Activated T-helper 2 cell treated with anti-CD3 and anti-CD28 coated beads, Interferon-gamma antibody, Interleukin-2, Interleukin-4, amounts not matched to agents 10 μg/mL and 5 μg/mL and 100 μg/mL, durations not matched to agents 14 hours and 24 hours and 36 hours (primary cell): ENCODE results near the gene ADRA2C. TPM values are rescaled to one million over a fixed set of nuclear protein-coding genes. Genes with fewer than 3 reads are reported as not detected.

ENCODE experiments used
- DNase-seq: peaks from one replicate; pipeline ENCODE4 v3.0.0; 2021; ENCODE audit warnings: low spot score
- H3K27ac Mint-ChIP-seq: one replicate; pipeline ENCODE4 v1.8.0; 2021; ENCODE audit warnings: mixed read lengths
- H3K27me3 Mint-ChIP-seq: one replicate; pipeline ENCODE4 v1.8.0; 2021; ENCODE audit warnings: low read depth, mixed read lengths
- H3K36me3 Mint-ChIP-seq: one replicate; pipeline ENCODE4 v1.8.0; 2021; ENCODE audit warnings: low read depth, mixed read lengths
- H3K4me1 Mint-ChIP-seq: one replicate; pipeline ENCODE4 v1.8.0; 2021; ENCODE audit warnings: low read depth, mixed read lengths
- H3K4me3 Mint-ChIP-seq: one replicate; pipeline ENCODE4 v1.8.0; 2021; ENCODE audit warnings: low read depth, mild to moderate bottlenecking, moderate library complexity, mixed read lengths
- H3K9me3 Mint-ChIP-seq: one replicate; pipeline ENCODE4 v1.8.0; 2021; ENCODE audit warnings: mixed read lengths
- intact Hi-C: fragments of 100-400 bp; cut with micrococcal nuclease; formaldehyde crosslinking; loops from one replicate; pipeline ENCODE4 v1.15.1; 2023
- total RNA-seq: library from RNA; stranded (reverse); gene quantifications from 2 replicates; pipeline ENCODE4 v1.2.3, GENCODE V29; 2022

ADRA2C gene
- total RNA-seq, 1 donor from 2014 or later, result not detected

DNA sequence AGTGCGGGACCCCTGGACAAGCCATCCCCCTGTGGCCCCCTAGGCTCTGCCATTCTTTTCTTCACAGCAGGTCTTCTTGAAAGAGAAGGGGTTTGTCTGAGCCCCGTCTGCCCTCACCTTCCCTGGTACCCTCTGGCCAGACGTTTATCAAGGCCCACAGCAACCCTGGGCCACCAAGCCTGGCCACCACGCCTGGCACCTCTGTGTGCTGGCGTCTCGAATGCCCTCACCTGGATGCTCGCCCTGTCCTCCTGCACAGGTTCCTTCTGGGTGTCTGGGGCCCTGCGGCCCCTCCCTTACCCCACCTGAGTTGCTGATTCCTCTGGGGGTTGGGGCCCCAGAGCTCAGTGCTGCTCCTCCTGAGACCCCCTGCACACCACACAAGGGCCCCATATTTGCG lies 25.1 kb downstream of the ADRA2C start:
- intact Hi-C loops, result no loop called here
- Mint-ChIP-seq H3K27me3 (no peaks in the 10 kb centered on the region), H3K27ac (no peak overlapping the region), H3K36me3 (no peaks in the 10 kb centered on the region), H3K9me3 (peaks cover 15% of the 10 kb centered on the region), H3K4me1 (no peaks in the 10 kb centered on the region), H3K4me3 (no peak overlapping the region)
- no peak for DNase-seq

DNA sequence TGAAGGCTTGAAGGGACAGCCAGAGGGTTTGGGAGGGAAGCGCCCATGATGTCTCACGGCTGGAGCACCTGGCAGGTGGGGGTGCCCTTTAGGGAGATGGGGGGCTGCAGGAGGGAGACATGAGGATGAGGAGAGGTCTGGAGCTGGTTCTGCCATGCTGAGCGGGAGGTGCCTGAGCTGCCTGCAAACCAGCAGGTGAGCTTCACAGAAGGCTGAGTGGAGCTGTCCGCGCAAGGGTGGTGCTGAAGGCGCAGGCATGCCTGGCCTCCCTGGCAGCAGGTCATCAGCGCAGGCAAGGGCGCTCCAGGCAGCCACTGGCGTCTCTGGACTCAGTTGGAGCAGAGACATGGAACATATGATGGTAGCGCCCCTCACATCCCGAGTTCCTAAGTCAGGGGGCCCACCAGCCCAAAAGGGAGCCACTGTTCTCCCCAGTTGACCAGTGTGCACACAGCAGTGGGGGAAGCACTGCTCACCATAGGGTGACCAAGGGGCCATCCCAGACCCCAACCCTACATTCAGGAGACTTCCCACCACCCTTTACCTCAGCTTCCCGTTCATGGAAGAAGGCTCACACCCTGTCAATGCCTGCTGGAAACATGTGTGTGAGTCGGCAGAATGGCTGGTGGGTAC lies 25.8 kb downstream of the ADRA2C start:
- intact Hi-C loops, result no loop called here
- no peak overlapping the region for H3K4me3 Mint-ChIP-seq
- no peaks in the 10 kb centered on the region for H3K36me3 Mint-ChIP-seq
- H3K9me3 Mint-ChIP-seq, result peaks cover 15% of the 10 kb centered on the region
- H3K27me3 Mint-ChIP-seq, result no peaks in the 10 kb centered on the region
- H3K27ac Mint-ChIP-seq, result no peak overlapping the region
- H3K4me1 Mint-ChIP-seq, result no peaks in the 10 kb centered on the region
- no peak for DNase-seq

DNA sequence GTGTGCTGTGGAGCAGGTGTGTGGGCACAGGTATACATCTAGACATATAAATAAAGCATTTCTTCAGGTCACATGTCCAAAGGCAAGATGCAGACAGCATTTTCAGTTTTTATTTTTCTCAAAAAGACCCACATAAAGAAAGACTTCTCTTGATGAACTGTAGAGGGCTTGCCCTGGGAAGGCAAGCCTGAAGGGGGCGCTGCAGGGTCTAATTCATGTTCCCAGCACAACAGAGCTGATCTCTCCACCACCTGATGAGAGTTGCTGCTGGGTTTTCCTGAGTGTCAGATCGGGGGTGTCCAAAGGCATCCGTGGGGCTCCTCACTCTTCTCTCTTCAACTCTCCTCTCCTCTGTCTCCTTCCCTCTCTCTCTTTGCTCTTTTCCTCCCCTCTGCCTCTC lies 26.6 kb downstream of the ADRA2C start:
- intact Hi-C loops, result no loop called here
- no peak overlapping the region for H3K4me3 Mint-ChIP-seq
- no peak for DNase-seq
- no peaks in the 10 kb centered on the region for H3K36me3 Mint-ChIP-seq
- no peaks in the 10 kb centered on the region for H3K4me1 Mint-ChIP-seq
- no peaks in the 10 kb centered on the region for H3K27me3 Mint-ChIP-seq
- no peak overlapping the region for H3K27ac Mint-ChIP-seq
- peaks cover 15% of the 10 kb centered on the region for H3K9me3 Mint-ChIP-seq

DNA sequence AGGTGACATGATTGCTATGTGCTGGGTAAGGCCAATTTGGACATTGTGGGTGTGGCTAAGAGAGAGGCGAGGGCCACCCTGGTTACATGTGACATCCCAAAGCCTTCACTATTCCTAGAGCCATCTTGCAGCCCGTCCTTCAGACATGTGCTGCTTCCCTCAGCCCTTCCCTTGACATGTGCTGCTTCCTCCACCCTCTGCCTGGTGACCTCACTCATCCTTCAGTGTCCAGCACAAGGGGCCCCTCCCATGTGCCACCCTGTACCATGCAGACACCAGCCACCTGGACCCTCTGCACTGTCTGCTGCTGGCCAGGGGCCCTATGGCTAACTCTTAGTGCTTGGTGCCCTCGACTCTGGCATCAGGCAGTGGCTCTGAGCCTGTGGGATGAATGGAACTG lies 27.4 kb downstream of the ADRA2C start:
- intact Hi-C loops, result no loop called here
- Mint-ChIP-seq H3K27me3 (no peaks in the 10 kb centered on the region), H3K36me3 (no peaks in the 10 kb centered on the region), H3K27ac (no peak overlapping the region), H3K4me3 (no peak overlapping the region), H3K9me3 (peaks cover 15% of the 10 kb centered on the region), H3K4me1 (no peaks in the 10 kb centered on the region)
- no peak for DNase-seq

DNA sequence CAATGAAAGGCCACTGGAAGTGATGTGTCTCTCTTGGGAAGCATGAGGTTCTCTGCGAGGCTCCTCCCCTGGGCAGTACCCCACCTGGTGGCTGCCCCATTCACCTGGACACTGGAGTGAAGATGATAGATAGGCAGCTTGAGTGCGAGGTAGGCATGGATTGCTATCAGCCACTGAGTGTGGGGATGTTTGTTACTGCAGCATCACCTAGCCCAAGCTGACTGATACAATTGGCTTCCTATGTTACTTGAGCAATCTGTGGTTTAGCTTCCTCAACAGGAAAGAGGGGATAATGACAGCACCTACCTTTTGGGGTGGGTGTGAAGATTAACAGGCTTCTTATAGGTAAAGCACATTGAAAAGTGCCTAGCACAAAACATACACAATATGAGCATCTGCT lies 30.8 kb downstream of the ADRA2C start:
- no peak overlapping the region for H3K4me3 Mint-ChIP-seq
- no peaks in the 10 kb centered on the region for H3K4me1 Mint-ChIP-seq
- no peaks in the 10 kb centered on the region for H3K36me3 Mint-ChIP-seq
- H3K27me3 Mint-ChIP-seq, result no peaks in the 10 kb centered on the region
- H3K27ac Mint-ChIP-seq, result no peak overlapping the region
- DNase-seq, result no peak
- peaks cover 15% of the 10 kb centered on the region for H3K9me3 Mint-ChIP-seq
- intact Hi-C loops, result no loop called here

DNA sequence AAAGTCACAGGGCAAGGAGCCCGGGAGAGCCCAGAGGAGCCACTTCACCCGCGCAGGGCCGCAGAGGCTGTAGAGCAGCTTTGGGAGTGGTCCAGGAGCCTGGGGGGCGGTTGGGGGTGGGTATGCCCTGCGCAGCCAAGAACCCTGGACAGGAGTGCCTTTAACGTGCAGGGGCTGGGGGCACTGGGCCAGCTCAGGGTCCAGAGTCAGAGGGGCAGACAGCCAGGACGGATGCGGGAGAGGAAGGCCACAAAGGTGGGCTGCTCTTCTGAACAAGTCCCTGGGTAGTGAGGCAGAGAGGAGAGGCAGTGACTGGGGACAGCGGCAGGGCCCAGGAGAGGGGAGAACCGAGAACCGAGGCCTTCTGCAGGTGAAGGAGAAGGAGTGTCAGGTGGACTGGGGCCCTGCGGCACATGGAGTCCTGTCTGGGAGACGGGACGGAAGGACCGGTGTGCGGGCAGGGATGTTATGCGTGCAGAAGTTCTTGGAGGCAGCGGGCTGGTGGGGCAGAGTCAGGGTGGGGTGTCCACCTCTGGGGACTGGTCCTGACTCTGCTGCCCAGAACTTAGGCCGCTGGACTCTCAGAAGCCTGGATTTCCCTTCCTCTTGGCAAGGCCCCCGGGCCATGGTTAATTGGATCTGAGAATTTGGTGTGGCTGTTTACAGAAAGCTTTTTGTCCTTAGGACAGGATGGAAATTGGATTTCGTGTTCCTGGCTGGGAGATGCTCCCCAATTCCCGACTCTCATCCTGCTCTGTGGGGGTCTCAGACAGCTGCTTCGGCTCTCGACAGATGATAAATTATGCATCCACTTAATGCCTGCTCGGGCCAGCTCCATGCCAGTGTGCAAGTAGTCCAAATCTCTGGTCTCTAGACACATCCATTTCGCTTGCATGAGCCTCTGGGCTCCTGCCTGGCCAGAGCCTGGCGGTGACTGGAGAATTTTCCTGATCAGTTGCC lies 31.9 kb downstream of the ADRA2C start:
- Mint-ChIP-seq H3K27ac (no peak overlapping the region), H3K9me3 (peaks cover 15% of the 10 kb centered on the region), H3K27me3 (no peaks in the 10 kb centered on the region), H3K36me3 (no peaks in the 10 kb centered on the region), H3K4me3 (no peak overlapping the region), H3K4me1 (no peaks in the 10 kb centered on the region)
- intact Hi-C loops, result no loop called here
- DNase-seq, result no peak

DNA sequence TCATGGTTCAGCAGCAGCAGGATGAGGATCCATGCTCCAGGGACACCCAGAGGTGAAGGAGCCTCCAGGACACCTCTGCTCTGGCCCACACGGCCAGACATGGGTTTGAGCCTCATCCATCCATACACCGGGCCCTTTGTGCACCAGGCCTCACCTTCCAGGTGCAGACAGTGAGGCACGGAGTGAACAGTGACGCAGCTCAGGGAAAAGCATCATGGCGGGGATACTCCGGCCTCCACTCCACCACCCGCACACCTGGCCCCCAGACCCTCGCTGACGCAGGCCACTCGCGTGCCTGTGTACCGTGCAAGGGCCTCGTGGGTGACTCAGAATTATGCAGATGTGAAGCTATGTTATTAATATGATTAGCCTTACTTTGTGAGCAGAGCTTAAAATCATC lies 33.3 kb downstream of the ADRA2C start:
- intact Hi-C loops, result no loop called here
- Mint-ChIP-seq H3K27me3 (no peaks in the 10 kb centered on the region), H3K4me1 (no peaks in the 10 kb centered on the region), H3K36me3 (no peaks in the 10 kb centered on the region), H3K4me3 (no peak overlapping the region), H3K27ac (no peak overlapping the region), H3K9me3 (peaks cover 11% of the 10 kb centered on the region)
- no peak for DNase-seq

DNA sequence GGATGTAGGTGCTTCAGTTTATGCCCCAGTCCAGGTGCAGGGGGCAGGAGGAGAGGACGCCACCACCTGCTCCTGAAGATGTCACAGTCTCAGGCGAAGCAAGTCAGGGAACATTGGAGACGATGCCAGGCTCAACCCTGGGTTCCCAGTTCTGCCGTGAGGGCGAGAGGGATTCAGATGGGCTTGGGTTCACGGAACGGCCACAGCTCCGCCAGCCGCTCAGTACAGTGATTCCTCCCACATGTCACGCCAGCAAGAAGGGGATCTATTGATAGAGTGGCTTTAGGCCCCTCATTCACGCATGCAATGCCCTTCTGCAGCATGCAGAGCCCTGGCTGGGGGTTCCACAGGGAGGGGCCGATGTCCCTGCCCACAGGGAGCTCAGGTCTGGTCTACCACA lies 34.2 kb downstream of the ADRA2C start:
- no peaks in the 10 kb centered on the region for H3K27me3 Mint-ChIP-seq
- no peak overlapping the region for H3K27ac Mint-ChIP-seq
- H3K4me3 Mint-ChIP-seq, result no peak overlapping the region
- no peaks in the 10 kb centered on the region for H3K4me1 Mint-ChIP-seq
- DNase-seq, result no peak
- H3K36me3 Mint-ChIP-seq, result no peaks in the 10 kb centered on the region
- H3K9me3 Mint-ChIP-seq, result peaks cover 2% of the 10 kb centered on the region
- intact Hi-C loops, result no loop called here

DNA sequence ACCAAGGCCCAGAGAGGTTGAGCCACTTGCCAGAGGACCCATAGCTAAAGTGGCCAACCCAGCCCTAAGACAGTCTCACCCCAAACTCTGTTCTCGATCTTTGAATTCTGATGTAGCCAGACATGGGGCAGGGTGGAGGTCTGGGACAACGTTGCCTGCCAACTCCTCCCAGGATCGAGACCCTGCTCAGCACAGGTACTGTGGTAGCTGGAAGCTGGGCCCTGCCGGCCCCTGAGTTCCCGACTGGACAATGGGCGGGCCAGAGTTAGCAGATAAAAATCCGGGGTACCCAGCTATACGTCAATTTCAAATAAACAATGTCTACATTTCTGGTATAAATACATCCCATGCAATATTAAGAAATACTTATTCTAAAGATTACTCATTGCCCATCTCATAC lies 35.3 kb downstream of the ADRA2C start:
- Mint-ChIP-seq H3K4me1 (no peaks in the 10 kb centered on the region), H3K27me3 (no peaks in the 10 kb centered on the region), H3K4me3 (no peak overlapping the region), H3K27ac (no peak overlapping the region), H3K9me3 (no peaks in the 10 kb centered on the region), H3K36me3 (no peaks in the 10 kb centered on the region)
- DNase-seq, result no peak
- intact Hi-C loops, result no loop called here

DNA sequence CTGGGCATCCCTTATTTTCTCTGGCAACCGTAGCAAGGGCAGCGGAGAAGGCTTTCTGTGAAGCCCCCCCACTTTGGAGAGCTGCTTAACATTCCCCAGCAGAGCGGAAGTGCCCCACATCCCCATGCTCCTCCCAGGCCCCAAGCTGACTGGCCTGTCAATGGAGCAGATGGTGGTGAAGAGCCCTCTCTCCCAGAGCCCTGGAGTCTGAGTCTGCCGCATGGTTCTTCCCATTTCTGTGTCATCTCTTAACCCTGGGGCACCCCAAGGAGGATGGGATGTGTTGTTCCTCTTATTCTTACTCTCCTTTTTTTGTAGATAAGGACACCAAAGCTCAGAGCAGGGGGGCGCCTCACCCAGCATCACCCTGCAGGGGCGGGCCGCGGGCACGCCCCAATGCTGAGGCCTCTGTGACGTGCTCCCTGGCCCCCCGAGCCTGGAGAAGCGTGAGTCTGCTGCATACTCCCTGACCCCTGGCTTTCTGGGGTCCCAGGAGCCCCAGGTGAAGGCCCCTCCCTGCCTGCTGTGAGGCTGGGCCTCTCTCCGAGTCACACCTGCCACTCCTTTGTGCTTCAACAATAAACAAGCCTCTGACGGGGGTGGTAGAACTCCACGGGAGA lies 35.9 kb downstream of the ADRA2C start:
- H3K4me3 Mint-ChIP-seq, result no peak overlapping the region
- intact Hi-C loops, result no loop called here

DNA sequence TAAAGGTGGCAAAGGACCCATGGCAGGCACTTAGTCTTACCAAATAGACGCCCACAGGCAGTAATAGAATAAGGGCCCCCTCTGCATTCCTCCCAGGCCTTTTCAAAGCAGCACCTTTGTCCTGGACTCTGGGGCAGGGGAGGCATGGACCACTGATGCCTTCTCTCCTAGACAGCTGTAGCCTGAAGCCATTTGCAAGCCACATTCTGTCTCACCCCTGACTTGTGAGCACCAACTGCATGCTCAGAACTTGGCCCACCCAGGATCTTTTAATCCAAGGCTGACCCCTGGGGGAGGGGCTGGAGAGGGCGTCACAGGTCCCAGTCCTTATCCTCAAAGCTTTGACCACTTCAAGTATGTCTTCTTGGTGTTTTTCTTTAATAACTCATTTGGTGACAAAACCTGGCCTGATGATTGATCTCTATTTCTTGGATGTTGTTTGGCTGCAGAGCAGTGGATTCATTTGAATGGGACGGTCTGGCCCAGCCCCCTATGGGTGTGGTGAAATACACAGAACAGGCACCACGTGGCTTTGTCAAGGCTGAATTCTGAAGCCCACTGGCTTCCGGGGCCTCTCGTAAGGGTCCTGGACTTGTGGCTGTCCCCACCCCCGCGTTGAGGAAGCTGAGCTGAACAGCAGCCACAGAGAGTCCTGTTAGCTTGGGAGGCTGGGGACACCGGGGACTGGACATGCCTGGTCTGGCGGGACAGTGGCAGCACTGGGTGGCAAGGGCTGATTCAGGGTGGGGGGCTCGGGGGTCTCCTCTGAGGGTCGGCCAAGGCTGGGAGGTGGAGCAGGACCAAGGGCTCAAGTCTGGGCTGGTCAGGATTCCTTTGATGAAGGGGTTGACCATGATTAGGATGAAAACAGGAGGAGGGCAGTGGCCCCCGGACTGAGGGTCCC lies 36.6 kb downstream of the ADRA2C start:
- H3K27ac Mint-ChIP-seq, result no peak overlapping the region
- H3K9me3 Mint-ChIP-seq, result no peaks in the 10 kb centered on the region
- no peak overlapping the region for H3K4me3 Mint-ChIP-seq
- H3K36me3 Mint-ChIP-seq, result no peaks in the 10 kb centered on the region
- intact Hi-C loops, result no loop called here
- no peaks in the 10 kb centered on the region for H3K27me3 Mint-ChIP-seq
- DNase-seq, result no peak
- no peaks in the 10 kb centered on the region for H3K4me1 Mint-ChIP-seq

More for the DNA sequence above, 35.9 kb downstream of the ADRA2C start:
- Mint-ChIP-seq H3K36me3 (no peaks in the 10 kb centered on the region), H3K4me1 (no peaks in the 10 kb centered on the region), H3K9me3 (no peaks in the 10 kb centered on the region), H3K27ac (no peak overlapping the region), H3K27me3 (no peaks in the 10 kb centered on the region)
- DNase-seq, result no peak

DNA sequence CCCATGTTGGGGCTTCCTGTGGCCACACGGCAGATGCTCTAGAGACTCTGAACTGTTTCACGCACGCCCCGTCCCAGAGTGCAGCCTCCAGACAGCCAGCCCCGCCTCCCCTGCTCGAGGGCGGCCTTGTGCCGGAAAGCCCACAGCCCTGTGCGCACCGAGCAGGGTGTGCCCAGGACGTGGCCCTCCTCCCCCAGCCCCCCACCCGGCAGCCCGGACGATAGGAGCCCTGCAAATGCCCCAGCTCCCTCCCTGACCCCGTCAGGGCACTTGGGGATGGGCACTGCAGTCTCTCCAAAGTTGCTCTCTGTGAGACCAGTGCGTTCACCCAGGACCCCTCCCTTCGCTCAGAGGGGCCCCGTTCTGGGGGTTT lies 37.3 kb downstream of the ADRA2C start:
- no peak overlapping the region for H3K27ac Mint-ChIP-seq
- no peaks in the 10 kb centered on the region for H3K27me3 Mint-ChIP-seq
- no peaks in the 10 kb centered on the region for H3K36me3 Mint-ChIP-seq
- intact Hi-C loops, result no loop called here
- no peaks in the 10 kb centered on the region for H3K9me3 Mint-ChIP-seq
- no peak overlapping the region for H3K4me3 Mint-ChIP-seq
- no peaks in the 10 kb centered on the region for H3K4me1 Mint-ChIP-seq
- DNase-seq, result no peak
